ENCODE data around the gene CSAG1.
"Not testable (repeated sequence)": the region's sequence is repeated elsewhere in the genome, so short reads cannot be mapped to it uniquely, and the experiment has no call there.

The CSAG1 gene

GRCh38 chrX:152697952-152698931, 35.3 kb downstream of the CSAG1 start, which contains the start of gene MAGEA3:
MAGEA3 (plus strand) TSS chrX:152698794; CDS start chrX:152700833, 2,039 bp downstream.
- DNase-seq, result not testable (repeated sequence)

- not testable (repeated sequence) for DNase-seq
Observed at GRCh38 chrX:152681012-152681411, 52.5 kb downstream of the CSAG1 start.
